ENCODE data around the gene BDKRB2. TPM values are rescaled to one million over a fixed set of nuclear protein-coding genes. Genes with fewer than 3 reads are reported as not detected.
A peak's percentile ranks its signal among the peaks of the same experiment; 100 is the strongest.

BDKRB2 gene
- total and polyA plus RNA-seq, 8 donors = 3.8 to 9.6 (median 6.6) TPM

GRCh38 chr14:96168581-96168980 lies 36.1 kb upstream of the BDKRB2 start:
- Histone ChIP-seq H3K27ac (no peak overlapping the region), H3K4me1 (no peaks in the 10 kb centered on the region), H3K27me3 (no peaks in the 10 kb centered on the region), H3K9me3 (no peaks in the 10 kb centered on the region), H3K36me3 (no peaks in the 10 kb centered on the region), H3K4me3 (no peak overlapping the region)
- no peak for TF ChIP-seq CTCF (IDR thresholded peaks at IDR 0.05)
- 63 to 86% methylated on average over 4 of the region's 4 CpGs for WGBS, 2 donors
- intact Hi-C loops (cut with DNase I) = no loop called here
- DNase-seq (no peak), ATAC-seq (no peak), FAIRE-seq (no peak)

- intact Hi-C loops (cut with DNase I) = no loop called here
Measured at GRCh38 chr14:96170961-96171592, 33.6 kb upstream of the BDKRB2 start.

GRCh38 chr14:96173636-96174475 lies 30.8 kb upstream of the BDKRB2 start:
- no peak for TF ChIP-seq CTCF (IDR thresholded peaks at IDR 0.05)
- Histone ChIP-seq H3K9me3 (no peaks in the 10 kb centered on the region), H3K4me1 (no peaks in the 10 kb centered on the region), H3K27me3 (no peaks in the 10 kb centered on the region), H3K36me3 (no peaks in the 10 kb centered on the region), H3K4me3 (no peak overlapping the region), H3K27ac (no peak overlapping the region)
- no peak for FAIRE-seq
- ATAC-seq = no peak
- intact Hi-C loops (cut with DNase I) = no loop called here
- DNase-seq = peak in 1 of 6 donors; percentile 41
- 86 to 91% methylated on average over 21 of the region's 21 CpGs for WGBS, 2 donors

More at GRCh38 chr14:96170961-96171592, 33.6 kb upstream of the BDKRB2 start:
- H3K4me1 ChIP-seq = no peaks in the 10 kb centered on the region
- no peak for FAIRE-seq
- peak in 1 of 6 donors; percentile 36 for DNase-seq
- H3K27ac ChIP-seq = no peak overlapping the region
- H3K36me3 ChIP-seq = no peaks in the 10 kb centered on the region
- no peaks in the 10 kb centered on the region for H3K9me3 ChIP-seq
- no peak for ATAC-seq
- 59 to 73% methylated on average over 14 of the region's 14 CpGs for WGBS, 2 donors
- TF ChIP-seq CTCF (IDR thresholded peaks at IDR 0.05) = no peak
- no peaks in the 10 kb centered on the region for H3K27me3 ChIP-seq
- H3K4me3 ChIP-seq = no peak overlapping the region

- TF ChIP-seq CTCF (IDR thresholded peaks at IDR 0.05) = no peak
- Histone ChIP-seq H3K4me3 (no peak overlapping the region), H3K27ac (no peak overlapping the region), H3K36me3 (no peaks in the 10 kb centered on the region), H3K4me1 (no peaks in the 10 kb centered on the region), H3K27me3 (no peaks in the 10 kb centered on the region), H3K9me3 (no peaks in the 10 kb centered on the region)
- 85 to 87% methylated on average over 2 of the region's 2 CpGs for WGBS, 2 donors
- FAIRE-seq = no peak
- intact Hi-C loops (cut with DNase I) = no loop called here
- no peak for DNase-seq
- peak in 2 of 4 donors; percentile 30 to 44 for ATAC-seq
Measured at GRCh38 chr14:96176275-96176674, 28.4 kb upstream of the BDKRB2 start.

- no peak overlapping the region for H3K4me3 ChIP-seq
- no peaks in the 10 kb centered on the region for H3K27me3 ChIP-seq
- no peaks in the 10 kb centered on the region for H3K9me3 ChIP-seq
- DNase-seq = no peak
- no peak for TF ChIP-seq CTCF (IDR thresholded peaks at IDR 0.05)
- no peak overlapping the region for H3K27ac ChIP-seq
- intact Hi-C loops (cut with DNase I) = no loop called here
- WGBS, 2 donors = 37 to 42% methylated on average over 8 of the region's 8 CpGs
- H3K4me1 ChIP-seq = no peaks in the 10 kb centered on the region
- FAIRE-seq = no peak
- ATAC-seq = peak; percentile 28 to 77 (median 68)
- H3K36me3 ChIP-seq = no peaks in the 10 kb centered on the region
Measured at GRCh38 chr14:96176811-96177211, 27.8 kb upstream of the BDKRB2 start.

Data from pancreas (tissue), 10 donors.